Mammary epithelial cell (primary cell): ENCODE data around the gene SUB1.
"Not testable (repeated sequence)": the region's sequence is repeated elsewhere in the genome, so short reads cannot be mapped to it uniquely, and the experiment has no call there.

ENCODE experiments used
- CTCF ChIP-seq, 2 donors: IDR thresholded peaks in 1 of 2; conservative IDR thresholded peaks in 1 of 2; 2 replicates each; pipeline ENCODE4 v1.5.1; 2011 to 2012; ENCODE audit warnings: inconsistent platforms in 2 of 2, low read length in 2 of 2, mild to moderate bottlenecking in 2 of 2, control low read depth in 1 of 2, low read depth in 1 of 2; ENCODE audit not compliant: insufficient read depth in 1 of 2; ENCODE audit errors: extremely low read depth in 1 of 2
- EZH2 ChIP-seq: IDR thresholded peaks from 2 replicates; pipeline ENCODE4 v1.6.1; 2012; ENCODE audit warnings: low read length, inconsistent platforms, borderline replicate concordance

DNA sequence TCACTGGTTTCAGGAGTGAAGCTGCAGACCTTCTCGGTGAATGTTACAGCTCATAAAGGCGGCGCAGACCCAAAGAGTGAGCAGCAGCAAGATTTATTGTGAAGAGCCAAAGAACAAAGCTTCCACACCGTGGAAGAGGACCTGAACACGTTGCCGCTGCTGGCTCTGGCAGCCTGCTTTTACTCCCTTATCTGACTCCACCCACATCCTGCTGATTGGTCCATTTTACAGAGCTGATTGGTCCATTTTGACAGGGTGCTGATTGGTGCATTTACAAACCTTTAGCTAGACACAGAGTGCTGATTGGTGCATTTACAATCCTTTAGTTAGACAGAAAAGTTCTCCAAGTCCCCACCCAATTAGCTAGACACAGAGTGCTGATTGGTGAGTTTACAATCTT is 32.9 kb upstream of the SUB1 start:
- not testable (repeated sequence) for TF ChIP-seq CTCF (conservative IDR thresholded peaks at IDR 0.05 in 1 of 2, IDR thresholded peaks at IDR 0.05 in 1 of 2; ENCODE audit: extremely low read depth in 1 of 2, insufficient read depth in 1 of 2, low read depth in 1 of 2, low read length in 2 of 2); EZH2
